Suprapubic skin (tissue), 4 donors: ENCODE data around the gene RACK1.

ENCODE experiments used
- EP300 ChIP-seq: sonication (generic); formaldehyde crosslinking; IDR thresholded peaks from one replicate; pipeline ENCODE4 v1.6.1; 2017; ENCODE audit warnings: antibody characterized with exemption
- POLR2A ChIP-seq, 2 donors: fragments of 450-650 bp; IDR thresholded peaks; one replicate each; pipeline ENCODE4 v1.6.1; 2017; ENCODE audit warnings: antibody characterized with exemption in 2 of 2, mild to moderate bottlenecking in 2 of 2, moderate library complexity in 2 of 2
- POLR2AphosphoS5 ChIP-seq, 3 donors: sonication (generic); formaldehyde crosslinking; IDR thresholded peaks; one replicate each; pipeline ENCODE4 v1.6.1; 2017; ENCODE audit warnings: antibody characterized with exemption in 3 of 3
- TF ChIP-seq, protein P1 (sequence below), 2 donors: fragments of 200-600 bp in 1 of 2; fragments of 450-650 bp in 1 of 2; sonication (generic) in 1 of 2; IDR thresholded peaks; one replicate each; pipeline ENCODE4 v1.5.1; 2016 to 2019; ENCODE audit warnings: antibody characterized with exemption in 2 of 2, mild to moderate bottlenecking in 1 of 2, moderate library complexity in 1 of 2

DNA sequence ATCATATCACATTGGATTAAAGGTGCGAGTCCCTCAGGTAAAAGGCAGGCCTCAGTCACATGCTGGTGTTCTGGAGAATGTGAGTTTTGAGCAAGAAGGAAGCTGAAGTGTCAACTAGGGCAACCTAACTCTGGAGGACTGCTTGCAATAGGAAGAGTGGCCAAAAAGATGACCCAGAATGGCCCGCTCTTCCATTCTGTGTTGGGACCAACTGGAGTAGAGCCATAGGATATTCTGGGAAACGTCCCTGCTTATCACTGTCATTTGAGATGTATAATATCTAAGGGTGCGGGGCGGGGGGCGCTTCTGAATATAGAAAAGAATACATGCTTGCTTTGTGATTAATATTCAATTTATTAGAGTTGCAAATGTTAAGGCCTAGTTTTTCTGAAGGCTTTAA, 31.6 kb downstream of the RACK1 start:
- TF ChIP-seq, protein P1, sequence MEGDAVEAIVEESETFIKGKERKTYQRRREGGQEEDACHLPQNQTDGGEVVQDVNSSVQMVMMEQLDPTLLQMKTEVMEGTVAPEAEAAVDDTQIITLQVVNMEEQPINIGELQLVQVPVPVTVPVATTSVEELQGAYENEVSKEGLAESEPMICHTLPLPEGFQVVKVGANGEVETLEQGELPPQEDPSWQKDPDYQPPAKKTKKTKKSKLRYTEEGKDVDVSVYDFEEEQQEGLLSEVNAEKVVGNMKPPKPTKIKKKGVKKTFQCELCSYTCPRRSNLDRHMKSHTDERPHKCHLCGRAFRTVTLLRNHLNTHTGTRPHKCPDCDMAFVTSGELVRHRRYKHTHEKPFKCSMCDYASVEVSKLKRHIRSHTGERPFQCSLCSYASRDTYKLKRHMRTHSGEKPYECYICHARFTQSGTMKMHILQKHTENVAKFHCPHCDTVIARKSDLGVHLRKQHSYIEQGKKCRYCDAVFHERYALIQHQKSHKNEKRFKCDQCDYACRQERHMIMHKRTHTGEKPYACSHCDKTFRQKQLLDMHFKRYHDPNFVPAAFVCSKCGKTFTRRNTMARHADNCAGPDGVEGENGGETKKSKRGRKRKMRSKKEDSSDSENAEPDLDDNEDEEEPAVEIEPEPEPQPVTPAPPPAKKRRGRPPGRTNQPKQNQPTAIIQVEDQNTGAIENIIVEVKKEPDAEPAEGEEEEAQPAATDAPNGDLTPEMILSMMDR (IDR thresholded peaks at IDR 0.05) = no peak
- TF ChIP-seq POLR2A (IDR thresholded peaks at IDR 0.05) (no peak), EP300 (no peak), POLR2AphosphoS5 (IDR thresholded peaks at IDR 0.05) (no peak)
